HEK293T (cell line): ENCODE data around the gene ZBTB20.

ENCODE experiments used
- ARNT ChIP-seq: fragments of 450-650 bp; IDR thresholded peaks from 2 replicates; pipeline ENCODE4 v1.6.1; 2017; ENCODE audit warnings: mild to moderate bottlenecking
- BHLHE40 ChIP-seq: fragments of 450-650 bp; IDR thresholded peaks from 2 replicates; pipeline ENCODE4 v1.6.1; 2016; ENCODE audit warnings: mild to moderate bottlenecking, moderate library complexity, borderline replicate concordance
- FOXA1 ChIP-seq: fragments of 450-650 bp; IDR thresholded peaks from 2 replicates; pipeline ENCODE4 v1.6.1; 2016; ENCODE audit warnings: mild to moderate bottlenecking
- ZNF384 ChIP-seq: fragments of 450-650 bp; IDR thresholded peaks from 2 replicates; pipeline ENCODE4 v1.6.1; 2016

GRCh38 chr3:114857299-114857701 is 289.8 kb downstream of the ZBTB20 start:
- no peak for TF ChIP-seq FOXA1
- no peak for TF ChIP-seq BHLHE40
- no peak for TF ChIP-seq ARNT
- TF ChIP-seq ZNF384 = no peak
